ENCODE measurements around the gene BRICD5. TPM values are rescaled to one million over a fixed set of nuclear protein-coding genes. Genes with fewer than 3 reads are reported as not detected.

The BRICD5 gene
- total RNA-seq, 2 experiments from 2014 or later = 10.3 to 12.5 TPM

DNA sequence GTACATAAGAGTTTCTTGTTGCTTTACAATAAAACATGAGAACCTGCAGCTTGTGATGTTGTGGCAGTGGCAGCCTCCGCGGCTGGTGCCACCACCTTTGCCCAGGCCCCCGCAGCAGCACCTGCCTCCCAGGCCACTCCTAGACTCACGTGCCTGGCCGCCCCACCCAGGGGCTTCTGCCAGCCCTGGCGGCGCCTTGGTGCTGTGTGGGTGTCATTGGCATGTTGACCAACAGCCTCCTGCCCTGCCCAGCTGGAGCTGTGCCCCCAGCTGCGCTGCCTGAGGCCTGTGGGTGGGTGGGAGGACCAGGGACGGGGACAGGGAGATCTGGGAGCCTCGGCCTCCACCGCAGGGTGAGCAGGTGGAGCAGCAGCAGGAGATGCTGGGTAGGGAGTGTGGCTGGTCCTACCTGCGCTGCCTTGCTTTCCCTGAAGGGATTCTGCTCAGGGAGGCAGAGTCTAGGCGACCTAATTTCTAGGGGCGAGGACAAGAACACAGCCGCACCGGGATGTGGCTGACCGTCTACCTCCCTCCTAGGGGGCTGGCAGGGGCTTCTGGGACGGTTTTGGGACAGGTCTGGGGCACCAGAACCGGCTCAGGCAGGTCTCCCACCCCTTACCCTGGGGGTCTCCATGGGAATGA, 25.2 kb upstream of the BRICD5 start:
- Mint-ChIP-seq H3K27ac (no peak overlapping the region), H3K4me1 (no peaks in the 10 kb centered on the region), H3K9me3 (no peaks in the 10 kb centered on the region), H3K27me3 (no peaks in the 10 kb centered on the region), H3K36me3 (ENCODE audit: low read depth) (peaks cover 5% of the 10 kb centered on the region), H3K4me3 (no peak overlapping the region)
- CTCF ChIA-PET = no interaction called here
- no peak for DNase-seq
- POLR2A ChIA-PET = interaction anchor here (0.8 to 2.5 kb wide), 3 partner anchors 10 to 21 kb away, joined by 3 to 11 read pairs (median 7); partner anchors contain the start of genes ECI1 and PGP

DNA sequence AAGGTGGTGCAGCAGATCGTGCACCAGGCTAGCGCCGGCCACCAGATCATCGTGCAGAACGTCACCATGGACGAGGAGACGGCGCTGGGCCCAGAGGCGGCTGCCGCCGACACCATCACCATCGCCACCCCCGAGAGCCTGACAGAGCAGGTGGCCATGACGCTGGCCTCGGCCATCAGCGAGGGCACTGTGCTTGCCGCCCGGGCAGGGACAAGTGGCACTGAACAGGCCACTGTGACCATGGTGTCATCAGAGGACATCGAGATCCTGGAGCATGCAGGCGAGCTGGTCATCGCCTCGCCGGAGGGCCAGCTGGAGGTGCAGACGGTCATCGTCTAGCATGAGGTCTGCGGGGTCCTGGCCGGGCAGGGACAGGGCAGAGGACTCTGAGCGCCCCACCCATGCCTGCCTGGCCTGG, 24.6 kb upstream of the BRICD5 start:
- no peak overlapping the region for H3K4me3 Mint-ChIP-seq
- H3K27me3 Mint-ChIP-seq = no peaks in the 10 kb centered on the region
- no peak overlapping the region for H3K27ac Mint-ChIP-seq
- no peak for DNase-seq
- ChIA-PET POLR2A (no interaction called here), CTCF (no interaction called here)
- peaks cover 5% of the 10 kb centered on the region for H3K36me3 Mint-ChIP-seq (ENCODE audit: low read depth)
- H3K9me3 Mint-ChIP-seq = no peaks in the 10 kb centered on the region
- no peaks in the 10 kb centered on the region for H3K4me1 Mint-ChIP-seq

DNA sequence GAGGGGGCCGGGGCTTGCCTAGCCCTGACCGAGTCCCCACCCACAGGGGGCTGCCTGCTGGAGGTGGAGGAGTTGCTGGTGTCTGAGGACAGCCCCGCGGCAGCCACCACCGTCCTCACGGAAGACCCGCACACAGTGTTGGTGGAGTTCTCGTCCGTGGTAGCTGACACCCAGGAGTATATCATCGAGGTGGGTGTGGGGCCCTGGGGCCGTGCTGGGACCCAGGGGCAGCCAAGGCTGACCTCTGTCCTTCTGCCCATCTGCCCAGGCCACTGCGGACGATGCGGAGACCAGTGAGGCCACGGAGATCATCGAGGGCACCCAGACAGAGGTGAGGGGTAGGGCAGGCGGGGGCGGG, 24.1 kb upstream of the BRICD5 start:
- peaks cover 9% of the 10 kb centered on the region for H3K36me3 Mint-ChIP-seq (ENCODE audit: low read depth)
- H3K4me1 Mint-ChIP-seq = no peaks in the 10 kb centered on the region
- no peaks in the 10 kb centered on the region for H3K9me3 Mint-ChIP-seq
- ChIA-PET CTCF (no interaction called here), POLR2A (no interaction called here)
- H3K27ac Mint-ChIP-seq = no peak overlapping the region
- no peaks in the 10 kb centered on the region for H3K27me3 Mint-ChIP-seq
- no peak overlapping the region for H3K4me3 Mint-ChIP-seq
- DNase-seq = no peak

DNA sequence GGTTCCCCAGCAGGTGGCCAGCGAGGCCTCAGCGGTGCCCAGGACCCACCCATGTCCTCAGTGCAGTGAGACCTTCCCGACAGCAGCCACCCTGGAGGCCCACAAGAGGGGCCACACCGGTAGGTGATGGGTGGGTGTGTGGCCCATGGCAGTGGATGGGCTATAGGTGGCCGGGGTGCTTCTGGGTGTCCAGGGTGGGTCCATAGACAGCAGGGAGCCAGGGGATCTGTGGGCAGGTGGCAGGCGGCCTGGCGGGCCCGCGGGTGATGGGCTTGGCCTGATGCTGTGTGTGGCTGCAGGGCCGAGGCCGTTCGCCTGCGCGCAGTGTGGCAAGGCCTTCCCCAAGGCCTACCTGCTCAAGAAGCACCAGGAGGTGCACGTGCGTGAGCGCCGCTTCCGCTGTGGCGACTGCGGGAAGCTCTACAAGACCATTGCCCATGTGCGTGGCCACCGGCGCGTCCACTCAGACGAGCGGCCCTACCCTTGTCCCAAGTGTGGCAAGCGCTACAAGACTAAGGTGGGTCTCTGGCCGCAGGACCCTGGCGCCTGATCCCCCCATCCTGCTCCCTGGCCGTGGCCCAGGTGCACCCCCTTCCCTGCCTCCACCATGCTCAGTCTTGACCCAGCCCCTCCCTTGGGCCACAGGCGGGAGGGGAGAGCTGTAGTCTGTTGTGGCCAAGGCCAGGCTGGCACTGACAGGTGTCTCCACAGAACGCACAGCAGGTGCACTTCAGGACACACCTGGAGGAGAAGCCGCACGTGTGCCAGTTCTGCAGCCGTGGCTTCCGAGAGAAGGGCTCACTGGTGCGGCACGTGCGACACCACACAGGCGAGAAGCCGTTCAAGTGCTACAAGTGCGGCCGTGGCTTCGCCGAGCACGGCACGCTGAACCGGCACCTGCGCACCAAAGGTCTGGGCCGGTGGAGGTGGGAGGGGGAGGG, 23.5 kb upstream of the BRICD5 start:
- no peak for DNase-seq
- Mint-ChIP-seq H3K9me3 (no peaks in the 10 kb centered on the region), H3K27me3 (no peaks in the 10 kb centered on the region), H3K27ac (no peak overlapping the region), H3K4me3 (no peak overlapping the region), H3K4me1 (no peaks in the 10 kb centered on the region), H3K36me3 (ENCODE audit: low read depth) (peaks cover 10% of the 10 kb centered on the region)
- CTCF ChIA-PET = no interaction called here
- POLR2A ChIA-PET = interaction anchor here (2.0 kb wide), 1 partner anchor 16 kb away, joined by 7 read pairs; no protein-coding TSS in a partner anchor

DNA sequence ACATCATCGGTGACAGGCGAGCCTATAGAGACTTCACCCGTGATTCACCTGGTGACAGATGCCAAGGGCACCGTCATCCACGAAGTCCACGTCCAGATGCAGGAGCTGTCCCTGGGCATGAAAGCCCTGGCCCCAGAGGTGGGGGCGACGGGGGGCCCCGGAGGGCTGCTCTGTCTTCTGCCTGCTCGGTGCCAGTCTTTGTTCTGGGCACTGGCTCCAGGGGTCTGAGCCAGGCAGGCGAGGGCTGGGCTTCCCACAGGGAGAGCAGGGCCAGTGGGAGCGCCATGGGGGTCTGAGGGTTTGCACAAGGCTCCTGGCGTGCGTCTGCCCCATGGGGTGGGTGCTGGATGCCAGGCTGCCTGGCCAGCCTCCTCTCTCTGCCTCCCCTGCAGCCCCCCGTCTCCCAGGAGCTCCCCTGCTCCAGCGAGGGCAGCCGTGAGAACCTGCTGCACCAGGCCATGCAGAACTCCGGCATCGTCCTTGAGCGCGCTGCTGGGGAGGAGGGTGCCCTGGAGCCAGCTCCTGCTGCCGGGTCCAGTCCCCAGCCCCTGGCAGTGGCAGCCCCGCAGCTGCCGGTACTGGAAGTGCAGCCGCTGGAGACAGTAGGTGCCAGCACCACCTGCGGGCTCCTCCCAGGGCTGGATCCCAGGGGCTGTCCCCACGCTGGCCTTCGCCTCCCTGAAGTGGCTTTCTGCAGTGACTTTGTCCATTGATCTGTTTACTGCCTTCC, 22.5 kb upstream of the BRICD5 start:
- Mint-ChIP-seq H3K27me3 (no peaks in the 10 kb centered on the region), H3K27ac (no peak overlapping the region), H3K9me3 (no peaks in the 10 kb centered on the region), H3K4me3 (no peak overlapping the region), H3K4me1 (no peaks in the 10 kb centered on the region), H3K36me3 (ENCODE audit: low read depth) (peaks cover 10% of the 10 kb centered on the region)
- ChIA-PET POLR2A (interaction anchor here (2.0 kb wide), 1 partner anchor 17 kb away, joined by 7 read pairs; no protein-coding TSS in a partner anchor), CTCF (no interaction called here)
- no peak for DNase-seq

DNA sequence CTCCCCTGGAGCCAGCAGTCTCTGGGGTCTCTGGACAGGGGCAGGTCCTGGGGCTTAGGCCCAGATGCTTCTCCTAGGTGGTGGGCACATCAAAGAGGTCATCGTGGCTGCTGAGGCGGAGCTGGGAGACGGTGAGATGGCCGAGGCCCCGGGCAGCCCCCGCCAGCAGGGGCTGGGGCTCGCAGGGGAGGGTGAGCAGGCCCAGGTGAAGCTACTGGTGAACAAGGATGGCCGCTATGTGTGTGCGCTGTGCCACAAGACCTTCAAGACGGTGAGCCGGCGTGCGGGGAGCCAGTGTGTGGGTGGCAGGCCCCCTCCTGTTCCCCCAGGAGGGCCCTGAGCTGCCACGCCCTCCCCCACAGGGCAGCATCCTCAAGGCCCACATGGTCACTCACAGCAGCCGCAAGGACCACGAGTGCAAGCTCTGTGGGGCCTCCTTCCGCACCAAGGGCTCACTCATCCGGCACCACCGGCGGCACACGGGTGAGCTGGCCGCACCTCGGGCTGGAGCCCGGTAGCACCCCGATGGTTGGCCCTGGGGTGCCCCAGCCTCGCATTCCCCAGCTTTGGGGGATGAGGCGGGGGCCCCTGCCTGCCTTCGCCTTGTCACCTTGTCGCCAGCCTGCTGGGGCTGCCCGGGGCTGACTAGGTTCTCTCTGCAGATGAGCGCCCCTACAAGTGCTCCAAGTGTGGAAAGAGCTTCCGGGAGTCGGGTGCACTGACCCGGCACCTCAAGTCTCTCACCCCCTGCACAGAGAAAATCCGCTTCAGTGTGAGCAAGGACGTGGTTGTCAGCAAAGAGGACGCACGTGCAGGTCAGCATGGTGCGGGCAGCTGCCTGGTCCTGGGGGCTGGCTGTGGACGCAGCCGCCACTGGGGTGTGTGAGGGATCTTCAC, 21.7 kb upstream of the BRICD5 start:
- ChIA-PET CTCF (no interaction called here), POLR2A (interaction anchor here (2.0 kb wide), 1 partner anchor 18 kb away, joined by 7 read pairs; no protein-coding TSS in a partner anchor)
- no peaks in the 10 kb centered on the region for H3K4me1 Mint-ChIP-seq
- H3K36me3 Mint-ChIP-seq (ENCODE audit: low read depth) = peaks cover 10% of the 10 kb centered on the region
- no peak overlapping the region for H3K4me3 Mint-ChIP-seq
- no peaks in the 10 kb centered on the region for H3K9me3 Mint-ChIP-seq
- DNase-seq = no peak
- H3K27me3 Mint-ChIP-seq = no peaks in the 10 kb centered on the region
- no peak overlapping the region for H3K27ac Mint-ChIP-seq

DNA sequence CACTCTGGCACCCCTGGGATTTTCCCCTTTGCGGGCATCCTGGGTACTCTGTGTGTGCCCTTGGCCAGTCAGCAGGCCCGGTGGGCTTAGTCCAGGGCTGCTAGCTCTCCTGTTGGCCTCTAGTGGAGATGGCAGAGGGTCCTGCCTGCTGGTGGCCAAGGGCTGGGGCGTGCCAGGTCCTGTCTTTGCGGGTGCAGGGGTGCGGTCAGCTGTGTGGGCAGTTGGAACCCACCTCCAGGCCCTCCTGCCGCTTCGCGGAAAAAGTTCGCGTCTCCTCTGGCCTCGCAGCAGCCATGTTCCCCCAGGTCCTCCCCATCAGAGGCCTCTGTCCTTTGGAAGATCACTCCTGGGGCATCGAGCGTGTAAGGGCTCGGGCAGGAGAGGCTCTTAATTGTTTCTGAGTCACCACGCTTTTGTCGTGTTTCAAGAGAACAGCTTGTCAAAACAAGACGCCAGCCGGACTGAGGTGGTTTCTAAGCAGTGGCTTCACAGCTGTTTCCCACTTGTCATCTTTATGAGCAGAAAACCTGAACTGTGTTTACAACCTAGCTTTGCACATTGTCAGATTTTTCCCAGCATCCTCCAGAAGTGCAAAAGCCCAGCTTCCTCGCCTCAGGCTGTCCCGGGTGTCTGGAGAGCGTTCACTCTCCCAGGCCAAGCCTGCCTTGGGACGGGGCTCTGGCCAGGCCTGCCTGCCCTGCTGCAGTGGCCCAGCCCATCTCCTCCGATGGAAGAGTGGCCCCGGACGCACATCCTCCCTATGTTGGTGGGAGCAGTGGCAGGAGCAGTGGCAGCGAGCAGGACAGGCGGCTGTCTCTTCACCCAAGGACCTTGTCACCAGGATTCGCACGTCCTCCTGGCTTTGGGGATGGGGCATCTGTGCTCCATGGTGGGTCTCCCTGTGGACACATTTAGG, 20.6 kb upstream of the BRICD5 start:
- no peak for DNase-seq
- no peak overlapping the region for H3K27ac Mint-ChIP-seq
- H3K4me3 Mint-ChIP-seq = no peak overlapping the region
- H3K36me3 Mint-ChIP-seq (ENCODE audit: low read depth) = peaks cover 13% of the 10 kb centered on the region
- no peaks in the 10 kb centered on the region for H3K9me3 Mint-ChIP-seq
- peaks cover 2% of the 10 kb centered on the region for H3K4me1 Mint-ChIP-seq
- H3K27me3 Mint-ChIP-seq = no peaks in the 10 kb centered on the region
- ChIA-PET POLR2A (no interaction called here), CTCF (no interaction called here)

DNA sequence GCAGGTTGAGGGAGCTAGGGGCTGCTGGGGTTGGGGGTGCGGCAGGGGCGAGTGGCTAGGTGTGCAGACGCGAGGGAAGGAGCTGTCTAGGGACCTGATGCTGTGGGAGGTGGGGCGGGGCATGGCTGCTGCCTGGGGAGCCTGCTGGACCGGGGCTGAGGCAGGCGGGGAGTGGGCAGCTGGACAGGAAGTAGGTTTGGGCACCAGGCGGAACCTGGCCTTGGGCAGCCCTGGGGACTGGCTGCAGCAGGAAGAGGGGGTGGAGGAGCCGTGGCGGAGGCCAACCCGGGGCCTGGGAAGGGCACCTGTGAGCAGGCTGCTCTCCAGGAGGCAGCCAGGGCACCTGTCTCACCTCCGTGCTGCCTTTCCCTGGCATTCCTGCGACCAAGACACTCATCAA, 19.7 kb upstream of the BRICD5 start:
- CTCF ChIA-PET = no interaction called here
- no peaks in the 10 kb centered on the region for H3K27me3 Mint-ChIP-seq
- H3K4me1 Mint-ChIP-seq = peaks cover 7% of the 10 kb centered on the region
- no peaks in the 10 kb centered on the region for H3K9me3 Mint-ChIP-seq
- POLR2A ChIA-PET = no interaction called here
- no peak overlapping the region for H3K27ac Mint-ChIP-seq
- DNase-seq = no peak
- no peak overlapping the region for H3K4me3 Mint-ChIP-seq
- H3K36me3 Mint-ChIP-seq (ENCODE audit: low read depth) = peaks cover 13% of the 10 kb centered on the region

DNA sequence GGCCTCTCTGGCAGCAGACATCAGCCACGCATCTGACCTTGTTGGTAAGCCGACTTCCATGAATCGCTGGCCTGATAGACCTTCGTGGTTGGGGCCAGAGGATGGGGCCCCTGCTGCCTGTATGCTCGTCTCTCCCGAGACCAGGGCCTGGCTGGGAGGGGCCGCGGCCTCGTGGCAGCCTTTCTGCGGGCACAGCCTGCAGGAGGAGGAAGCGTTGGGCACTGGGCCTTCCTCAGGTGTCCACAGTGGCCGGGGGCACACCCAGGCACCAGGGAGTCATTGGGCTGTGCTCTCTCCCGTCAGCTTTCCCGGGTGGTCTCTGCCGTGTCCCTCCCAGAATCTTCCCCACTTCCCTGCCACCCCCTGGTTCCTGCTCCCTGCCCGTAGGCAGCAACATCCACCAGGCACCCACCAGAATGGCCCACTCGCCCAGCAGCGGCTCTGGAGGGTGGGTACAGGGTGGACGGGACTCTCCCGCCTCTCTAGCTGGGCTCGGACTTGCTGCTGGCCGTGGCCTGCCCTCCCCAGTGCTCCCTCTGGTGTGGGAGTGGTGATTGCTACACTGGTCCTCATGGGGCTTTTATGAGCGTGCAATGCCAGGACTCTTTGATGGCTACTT, 19.1 kb upstream of the BRICD5 start:
- CTCF ChIA-PET = no interaction called here
- Mint-ChIP-seq H3K27me3 (no peaks in the 10 kb centered on the region), H3K36me3 (ENCODE audit: low read depth) (peaks cover 11% of the 10 kb centered on the region), H3K4me3 (no peak overlapping the region), H3K27ac (no peak overlapping the region), H3K4me1 (peaks cover 11% of the 10 kb centered on the region), H3K9me3 (no peaks in the 10 kb centered on the region)
- POLR2A ChIA-PET = no interaction called here
- no peak for DNase-seq

DNA sequence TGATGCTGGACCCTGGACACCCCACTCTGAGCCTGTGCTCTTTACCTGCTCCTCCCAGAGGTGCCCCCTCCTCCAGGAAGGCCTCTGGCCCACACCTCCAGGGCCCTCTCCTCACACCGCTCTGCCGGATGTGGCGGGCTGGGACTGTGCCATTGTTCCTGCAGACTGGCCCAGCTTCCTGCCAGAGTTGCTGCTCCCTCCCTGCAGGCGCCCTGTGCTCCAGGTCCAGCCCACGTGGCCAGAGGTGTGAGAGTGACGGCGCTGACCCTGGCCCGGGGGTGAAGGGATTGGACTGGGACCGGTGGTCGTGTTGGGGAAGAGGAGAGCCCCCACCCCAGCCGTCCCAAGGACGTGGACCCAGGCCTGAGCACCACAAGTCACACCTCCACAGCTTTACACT, 18.4 kb upstream of the BRICD5 start:
- CTCF ChIA-PET = no interaction called here
- Mint-ChIP-seq H3K27me3 (no peaks in the 10 kb centered on the region), H3K4me3 (no peak overlapping the region), H3K9me3 (no peaks in the 10 kb centered on the region), H3K36me3 (ENCODE audit: low read depth) (peaks cover 11% of the 10 kb centered on the region), H3K4me1 (peaks cover 17% of the 10 kb centered on the region), H3K27ac (no peak overlapping the region)
- no peak for DNase-seq
- POLR2A ChIA-PET = no interaction called here

DNA sequence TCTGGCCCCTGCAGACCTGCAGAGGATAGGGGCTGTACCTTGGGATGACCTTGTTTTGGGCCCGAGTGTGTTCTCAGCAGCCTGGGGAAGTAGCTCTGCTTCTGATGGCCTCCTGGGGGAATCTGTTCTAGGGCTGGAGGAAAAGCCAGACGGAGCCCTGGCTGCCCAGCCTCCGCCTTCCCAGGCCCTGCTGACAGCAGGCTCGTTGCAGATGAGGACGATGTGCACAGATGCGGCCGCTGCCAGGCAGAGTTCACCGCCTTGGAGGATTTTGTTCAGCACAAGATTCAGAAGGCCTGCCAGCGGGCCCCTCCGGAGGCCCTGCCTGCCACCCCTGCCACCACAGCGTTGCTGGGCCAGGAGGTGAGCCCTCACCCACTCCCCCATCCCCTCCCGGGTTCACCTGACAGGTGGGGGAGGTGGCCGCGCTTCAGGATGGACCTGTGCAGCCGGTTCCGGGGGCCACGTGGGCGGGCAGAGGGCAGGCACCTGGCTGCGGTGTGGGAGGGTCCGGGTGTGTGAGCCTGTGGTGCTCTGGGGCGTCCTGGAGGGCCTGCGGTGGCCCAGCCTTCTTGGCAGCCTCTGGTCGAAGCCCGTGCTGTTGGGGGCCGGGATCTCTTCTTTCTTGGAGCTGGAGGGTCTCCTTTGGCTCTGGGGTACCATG, 17.6 kb upstream of the BRICD5 start:
- no peak for DNase-seq
- Mint-ChIP-seq H3K36me3 (ENCODE audit: low read depth) (peaks cover 11% of the 10 kb centered on the region), H3K4me3 (no peak overlapping the region), H3K27me3 (no peaks in the 10 kb centered on the region), H3K27ac (no peak overlapping the region), H3K9me3 (no peaks in the 10 kb centered on the region), H3K4me1 (peaks cover 19% of the 10 kb centered on the region)
- ChIA-PET CTCF (no interaction called here), POLR2A (interaction anchor here (1.3 to 1.5 kb wide), 2 partner anchors 22 to 24 kb away, joined by 3 read pairs; partner anchors contain the start of gene ECI1)
